Tibial nerve (tissue), 4 donors: ENCODE measurements around the gene TTC24. TPM values are rescaled to one million over a fixed set of nuclear protein-coding genes. Genes with fewer than 3 reads are reported as not detected.

Experiments used
- DNase-seq, 2 donors: peaks; one replicate each; pipeline ENCODE4 v3.0.0-alpha.2; 2019; ENCODE audit warnings: low spot score in 2 of 2
- H3K27ac ChIP-seq, 4 donors: fragments of 200-600 bp; sonication (generic) in 3 of 4; one replicate each; pipeline ENCODE4 v1.5.1; 2017 to 2019; ENCODE audit warnings: mild to moderate bottlenecking in 1 of 4
- H3K27me3 ChIP-seq, 2 donors: fragments of 200-600 bp; sonication (generic) in 1 of 2; one replicate each; pipeline versions ENCODE4 v1.5.1 to v1.6.0; 2017 to 2019
- H3K36me3 ChIP-seq, 3 donors: fragments of 200-600 bp; sonication (generic); one replicate each; pipeline ENCODE4 v1.5.1; 2018 to 2019
- H3K4me1 ChIP-seq, 4 donors: fragments of 200-600 bp; sonication (generic) in 3 of 4; one replicate each; pipeline ENCODE4 v1.5.1; 2017 to 2019
- H3K4me3 ChIP-seq, 4 donors: fragments of 200-600 bp; sonication (generic) in 3 of 4; one replicate each; pipeline ENCODE4 v1.5.1; 2017 to 2019; ENCODE audit warnings: mild to moderate bottlenecking in 1 of 4, moderate library complexity in 1 of 4
- H3K9me3 ChIP-seq, 4 donors: fragments of 200-600 bp; sonication (generic) in 3 of 4; one replicate each; pipeline ENCODE4 v1.5.1; 2017 to 2019
- EP300 ChIP-seq, 2 donors: sonication (generic); formaldehyde crosslinking; IDR thresholded peaks; one replicate each; pipeline ENCODE4 v1.6.1; 2017; ENCODE audit warnings: antibody characterized with exemption in 2 of 2, mild to moderate bottlenecking in 1 of 2
- POLR2A ChIP-seq, 2 donors: fragments of 450-650 bp; IDR thresholded peaks; one replicate each; pipeline ENCODE4 v1.6.1; 2017; ENCODE audit warnings: antibody characterized with exemption in 2 of 2, mild to moderate bottlenecking in 2 of 2, moderate library complexity in 2 of 2
- WGBS, 2 donors: methylation state at CpG; one replicate each; pipeline ENCODE4 v1.1.5; 2018; 5-methylcytosine and 5-hydroxymethylcytosine counted together
- total RNA-seq, 4 donors: library from RNA; depleted of rRNA; stranded (reverse); fragments of >200 nt; gene quantifications; one replicate each; pipeline ENCODE4 v1.1.0, GENCODE V29; 2016
- TF ChIP-seq, protein P1 (sequence below), 5 experiments: fragments of 200-600 bp in 3 of 5; fragments of 450-650 bp in 2 of 5; sonication (generic) in 3 of 5; IDR thresholded peaks; one replicate each; pipeline ENCODE4 v1.5.1; 2016 to 2019; ENCODE audit warnings: antibody characterized with exemption in 5 of 5, mild to moderate bottlenecking in 3 of 5, moderate library complexity in 2 of 5

The TTC24 gene
- total RNA-seq, 4 donors from 2014 or later, result not detected

DNA sequence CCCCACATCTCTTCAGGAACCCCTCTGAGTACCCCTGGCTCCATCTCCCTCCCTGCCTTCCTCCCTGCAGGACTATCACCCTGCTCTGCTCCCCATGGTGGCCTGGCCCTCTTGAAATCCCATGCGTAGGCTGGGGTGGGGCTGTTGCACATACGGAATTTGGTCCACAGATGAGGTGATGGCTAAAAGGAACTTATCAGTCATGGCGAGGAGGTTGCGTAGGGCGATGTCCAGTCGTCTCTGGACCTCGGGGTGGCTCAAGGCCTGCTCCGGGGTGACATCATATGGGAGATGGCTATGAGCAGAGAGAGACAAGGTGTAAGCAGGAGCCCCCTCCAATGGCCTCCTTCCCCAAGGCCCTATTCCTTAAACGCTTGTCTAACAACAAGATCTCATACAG, 42.5 kb upstream of the TTC24 start:
- DNase-seq, result no peak
- 91 to 93% methylated on average over 9 of the region's 9 CpGs for WGBS, 2 donors

GRCh38 chr1:156538711-156539440, 40.6 kb upstream of the TTC24 start:
- Histone ChIP-seq H3K4me3 (no peak overlapping the region), H3K36me3 (no peaks in the 10 kb centered on the region), H3K27ac (no peak overlapping the region), H3K27me3 (no peaks in the 10 kb centered on the region), H3K4me1 (no peaks in the 10 kb centered on the region), H3K9me3 (no peaks in the 10 kb centered on the region)
- no peak for DNase-seq
- TF ChIP-seq, protein P1, sequence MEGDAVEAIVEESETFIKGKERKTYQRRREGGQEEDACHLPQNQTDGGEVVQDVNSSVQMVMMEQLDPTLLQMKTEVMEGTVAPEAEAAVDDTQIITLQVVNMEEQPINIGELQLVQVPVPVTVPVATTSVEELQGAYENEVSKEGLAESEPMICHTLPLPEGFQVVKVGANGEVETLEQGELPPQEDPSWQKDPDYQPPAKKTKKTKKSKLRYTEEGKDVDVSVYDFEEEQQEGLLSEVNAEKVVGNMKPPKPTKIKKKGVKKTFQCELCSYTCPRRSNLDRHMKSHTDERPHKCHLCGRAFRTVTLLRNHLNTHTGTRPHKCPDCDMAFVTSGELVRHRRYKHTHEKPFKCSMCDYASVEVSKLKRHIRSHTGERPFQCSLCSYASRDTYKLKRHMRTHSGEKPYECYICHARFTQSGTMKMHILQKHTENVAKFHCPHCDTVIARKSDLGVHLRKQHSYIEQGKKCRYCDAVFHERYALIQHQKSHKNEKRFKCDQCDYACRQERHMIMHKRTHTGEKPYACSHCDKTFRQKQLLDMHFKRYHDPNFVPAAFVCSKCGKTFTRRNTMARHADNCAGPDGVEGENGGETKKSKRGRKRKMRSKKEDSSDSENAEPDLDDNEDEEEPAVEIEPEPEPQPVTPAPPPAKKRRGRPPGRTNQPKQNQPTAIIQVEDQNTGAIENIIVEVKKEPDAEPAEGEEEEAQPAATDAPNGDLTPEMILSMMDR (IDR thresholded peaks at IDR 0.05), result no peak
- no peak for TF ChIP-seq POLR2A (IDR thresholded peaks at IDR 0.05)
- no peak for TF ChIP-seq EP300 (IDR thresholded peaks at IDR 0.05)
- 85 to 86% methylated on average over 10 of the region's 10 CpGs for WGBS, 2 donors

More for the DNA sequence above, 42.5 kb upstream of the TTC24 start:
- H3K4me1 ChIP-seq, result no peaks in the 10 kb centered on the region
- TF ChIP-seq EP300 (IDR thresholded peaks at IDR 0.05) (no peak), POLR2A (IDR thresholded peaks at IDR 0.05) (no peak)
- TF ChIP-seq, protein P1 (IDR thresholded peaks at IDR 0.05), result no peak
- H3K9me3 ChIP-seq, result no peaks in the 10 kb centered on the region
- H3K4me3 ChIP-seq, result no peak overlapping the region
- no peaks in the 10 kb centered on the region for H3K36me3 ChIP-seq
- H3K27ac ChIP-seq, result no peak overlapping the region
- H3K27me3 ChIP-seq, result no peaks in the 10 kb centered on the region

DNA sequence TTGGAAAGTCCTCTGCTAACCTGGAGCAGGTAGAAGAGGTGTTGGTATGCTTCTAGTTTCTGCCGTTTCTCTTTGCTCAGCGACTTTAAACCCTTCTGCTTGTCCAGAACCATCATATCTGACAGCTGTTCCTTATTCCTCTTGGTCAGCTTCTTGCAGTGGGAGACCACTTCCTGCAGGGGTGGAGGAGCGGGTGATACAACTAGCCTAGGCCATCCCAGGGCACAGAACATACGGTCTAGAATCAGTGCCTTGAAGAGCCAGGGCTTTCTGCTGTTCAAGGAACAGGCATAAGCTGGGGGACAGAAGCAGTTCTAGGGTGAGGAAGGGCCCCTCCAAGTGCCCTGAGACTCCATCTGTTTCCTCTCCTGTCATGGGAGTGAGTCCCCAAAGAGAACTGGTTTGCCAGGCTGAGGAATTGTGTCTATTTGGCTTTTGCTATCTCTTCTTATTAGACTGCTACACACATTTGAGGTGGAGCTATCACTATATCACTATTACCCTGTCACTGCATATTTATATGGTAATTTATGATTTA, 39.6 kb upstream of the TTC24 start:
- Histone ChIP-seq H3K27ac (no peak overlapping the region), H3K9me3 (no peaks in the 10 kb centered on the region), H3K27me3 (no peaks in the 10 kb centered on the region), H3K4me1 (no peaks in the 10 kb centered on the region), H3K4me3 (no peak overlapping the region), H3K36me3 (no peaks in the 10 kb centered on the region)
- no peak for DNase-seq
- WGBS, 2 donors, result 79 to 83% methylated on average over 4 of the region's 4 CpGs
- no peak for TF ChIP-seq EP300 (IDR thresholded peaks at IDR 0.05)
- TF ChIP-seq, protein P1 (IDR thresholded peaks at IDR 0.05), result no peak
- no peak for TF ChIP-seq POLR2A (IDR thresholded peaks at IDR 0.05)

GRCh38 chr1:156540955-156541354, 38.6 kb upstream of the TTC24 start:
- 76 to 100% methylated on average over 2 of the region's 2 CpGs for WGBS, 2 donors
- Histone ChIP-seq H3K4me1 (no peaks in the 10 kb centered on the region), H3K27ac (no peak overlapping the region), H3K27me3 (no peaks in the 10 kb centered on the region), H3K4me3 (no peak overlapping the region), H3K36me3 (no peaks in the 10 kb centered on the region), H3K9me3 (no peaks in the 10 kb centered on the region)
- TF ChIP-seq POLR2A (IDR thresholded peaks at IDR 0.05) (no peak), EP300 (IDR thresholded peaks at IDR 0.05) (no peak)
- TF ChIP-seq, protein P1 (IDR thresholded peaks at IDR 0.05), result no peak
- DNase-seq, result no peak

- DNase-seq, result no peak
- no peaks in the 10 kb centered on the region for H3K36me3 ChIP-seq
- no peaks in the 10 kb centered on the region for H3K27me3 ChIP-seq
- no peak overlapping the region for H3K27ac ChIP-seq
- H3K9me3 ChIP-seq, result no peaks in the 10 kb centered on the region
- no peaks in the 10 kb centered on the region for H3K4me1 ChIP-seq
- TF ChIP-seq POLR2A (IDR thresholded peaks at IDR 0.05) (no peak), EP300 (IDR thresholded peaks at IDR 0.05) (no peak)
- TF ChIP-seq, protein P1 (IDR thresholded peaks at IDR 0.05), result no peak
- 85 to 89% methylated on average over 1 of the region's 1 CpG for WGBS, 2 donors
- no peak overlapping the region for H3K4me3 ChIP-seq
Observed at GRCh38 chr1:156543066-156543465, 36.5 kb upstream of the TTC24 start.
